Suprapubic skin (tissue), 4 donors: ENCODE results near the gene SLIT1.
A peak's percentile ranks its signal among the peaks of the same experiment; 100 is the strongest.

Source experiments
- POLR2A ChIP-seq, 2 donors: fragments of 450-650 bp; IDR thresholded peaks; one replicate each; pipeline ENCODE4 v1.6.1; 2017; ENCODE audit warnings: antibody characterized with exemption in 2 of 2, mild to moderate bottlenecking in 2 of 2, moderate library complexity in 2 of 2
- POLR2AphosphoS5 ChIP-seq, 3 donors: sonication (generic); formaldehyde crosslinking; IDR thresholded peaks; one replicate each; pipeline ENCODE4 v1.6.1; 2017; ENCODE audit warnings: antibody characterized with exemption in 3 of 3
- TF ChIP-seq, protein P1 (sequence below), 2 donors: fragments of 200-600 bp in 1 of 2; fragments of 450-650 bp in 1 of 2; sonication (generic) in 1 of 2; IDR thresholded peaks; one replicate each; pipeline ENCODE4 v1.5.1; 2016 to 2019; ENCODE audit warnings: antibody characterized with exemption in 2 of 2, mild to moderate bottlenecking in 1 of 2, moderate library complexity in 1 of 2

DNA sequence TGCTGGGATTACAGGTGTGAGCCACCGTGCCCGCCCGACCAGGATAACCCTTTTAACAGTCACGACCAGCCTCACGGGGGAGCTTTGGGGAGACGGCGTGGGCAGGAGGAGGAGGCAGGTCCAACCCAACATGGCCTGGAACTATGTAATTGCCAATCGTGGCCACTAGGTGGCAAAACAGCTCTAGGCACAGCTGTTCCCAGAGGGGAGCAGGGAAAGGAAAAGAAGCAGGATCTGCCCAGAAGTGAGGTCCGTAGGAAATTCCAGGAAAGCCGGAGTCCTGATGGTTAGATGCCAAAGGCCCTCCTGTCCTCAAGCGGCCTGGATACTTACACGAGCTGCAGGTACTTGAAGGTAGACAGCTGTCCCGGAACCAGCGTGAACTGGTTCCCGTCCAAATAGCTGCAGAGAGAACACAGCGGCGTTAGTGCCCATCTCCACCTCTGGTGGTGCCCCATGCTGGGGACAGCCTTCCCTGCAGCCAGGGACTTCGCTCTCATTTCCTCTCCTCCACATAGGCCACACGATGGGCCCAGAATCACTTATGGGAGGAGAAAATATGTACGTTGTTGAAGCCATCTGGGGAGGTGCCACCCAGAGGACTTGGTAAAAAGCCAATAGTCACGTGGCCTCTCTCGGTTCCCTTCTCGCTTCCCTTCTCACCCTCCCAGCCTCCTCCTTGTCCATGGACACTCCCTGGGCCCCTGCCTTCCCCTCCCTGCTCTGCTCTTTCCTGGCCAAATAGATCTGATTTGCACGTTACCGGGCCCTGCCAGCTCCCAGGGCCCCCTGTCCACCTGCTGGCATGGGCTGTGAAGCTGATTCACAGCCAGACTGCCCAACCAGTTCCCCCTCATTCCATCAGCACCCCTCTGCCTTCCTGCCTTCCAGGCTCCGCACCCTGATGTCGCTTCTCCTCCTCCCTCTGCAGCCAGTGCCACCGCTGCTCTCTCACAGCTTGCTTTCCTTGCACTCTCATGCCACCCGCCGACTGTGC is 148.1 kb downstream of the SLIT1 start:
- TF ChIP-seq, protein P1, sequence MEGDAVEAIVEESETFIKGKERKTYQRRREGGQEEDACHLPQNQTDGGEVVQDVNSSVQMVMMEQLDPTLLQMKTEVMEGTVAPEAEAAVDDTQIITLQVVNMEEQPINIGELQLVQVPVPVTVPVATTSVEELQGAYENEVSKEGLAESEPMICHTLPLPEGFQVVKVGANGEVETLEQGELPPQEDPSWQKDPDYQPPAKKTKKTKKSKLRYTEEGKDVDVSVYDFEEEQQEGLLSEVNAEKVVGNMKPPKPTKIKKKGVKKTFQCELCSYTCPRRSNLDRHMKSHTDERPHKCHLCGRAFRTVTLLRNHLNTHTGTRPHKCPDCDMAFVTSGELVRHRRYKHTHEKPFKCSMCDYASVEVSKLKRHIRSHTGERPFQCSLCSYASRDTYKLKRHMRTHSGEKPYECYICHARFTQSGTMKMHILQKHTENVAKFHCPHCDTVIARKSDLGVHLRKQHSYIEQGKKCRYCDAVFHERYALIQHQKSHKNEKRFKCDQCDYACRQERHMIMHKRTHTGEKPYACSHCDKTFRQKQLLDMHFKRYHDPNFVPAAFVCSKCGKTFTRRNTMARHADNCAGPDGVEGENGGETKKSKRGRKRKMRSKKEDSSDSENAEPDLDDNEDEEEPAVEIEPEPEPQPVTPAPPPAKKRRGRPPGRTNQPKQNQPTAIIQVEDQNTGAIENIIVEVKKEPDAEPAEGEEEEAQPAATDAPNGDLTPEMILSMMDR (IDR thresholded peaks at IDR 0.05), result peak; percentile 39 to 75
- TF ChIP-seq POLR2A (IDR thresholded peaks at IDR 0.05) (no peak), POLR2AphosphoS5 (IDR thresholded peaks at IDR 0.05) (no peak)
